H9 (cell line): ENCODE data around the gene GNB3. TPM values are rescaled to one million over a fixed set of nuclear protein-coding genes. Genes with fewer than 3 reads are reported as not detected.

Source experiments
- DNase-seq: peaks from one replicate; pipeline ENCODE4 v3.0.0-alpha.2; 2017
- H2AFZ ChIP-seq: one replicate; pipeline ENCODE4 v1.6.1; 2013; ENCODE audit warnings: mild to moderate bottlenecking, low read length, control low read depth, moderate library complexity
- H2AK5ac ChIP-seq: 2 replicates; pipeline ENCODE4 v1.6.1; 2013; ENCODE audit warnings: low read length, control low read depth, mixed read lengths; ENCODE audit not compliant: insufficient read length
- H2BK120ac ChIP-seq: one replicate; pipeline ENCODE4 v1.6.1; 2013; ENCODE audit warnings: low read depth, mild to moderate bottlenecking, low read length, control low read depth, inconsistent platforms; ENCODE audit not compliant: poor library complexity, severe bottlenecking
- H2BK12ac ChIP-seq: 2 replicates; pipeline ENCODE4 v1.6.1; 2013; ENCODE audit warnings: low read length, control low read depth, mixed read lengths, low read depth; ENCODE audit not compliant: insufficient read length
- H2BK15ac ChIP-seq: 2 replicates; pipeline ENCODE4 v1.6.1; 2013; ENCODE audit warnings: low read depth, low read length, control low read depth
- H2BK20ac ChIP-seq: one replicate; pipeline ENCODE4 v1.6.1; 2013; ENCODE audit warnings: low read depth, mild to moderate bottlenecking, low read length, control low read depth, inconsistent platforms; ENCODE audit not compliant: poor library complexity, severe bottlenecking
- H2BK5ac ChIP-seq: 2 replicates; pipeline ENCODE4 v1.6.1; 2013; ENCODE audit warnings: low read length, control low read depth, mixed read lengths; ENCODE audit not compliant: insufficient read length
- H3K14ac ChIP-seq: 2 replicates; pipeline ENCODE4 v1.6.1; 2013; ENCODE audit warnings: low read length, control low read depth; ENCODE audit not compliant: insufficient read depth
- H3K18ac ChIP-seq: 2 replicates; pipeline ENCODE4 v1.6.1; 2013; ENCODE audit warnings: low read depth, mild to moderate bottlenecking, mixed read lengths, low read length, control low read depth; ENCODE audit not compliant: insufficient read length
- H3K23ac ChIP-seq: 2 replicates; pipeline ENCODE4 v1.6.1; 2013; ENCODE audit warnings: low read length, control low read depth, mixed read lengths, low read depth; ENCODE audit not compliant: insufficient read length
- H3K23me2 ChIP-seq: 2 replicates; pipeline ENCODE4 v1.6.1; 2013; ENCODE audit warnings: low read depth, mild to moderate bottlenecking, mixed read lengths, low read length, control low read depth; ENCODE audit not compliant: insufficient read length, poor library complexity, severe bottlenecking
- H3K27ac ChIP-seq: 2 replicates; pipeline ENCODE4 v1.5.1; 2013; ENCODE audit warnings: low read length, control low read depth, mixed read lengths, low read depth; ENCODE audit not compliant: insufficient read length
- H3K27me3 ChIP-seq: 2 replicates; pipeline ENCODE4 v1.6.1; 2013; ENCODE audit warnings: low read length, control low read depth, inconsistent platforms; ENCODE audit not compliant: insufficient read depth
- H3K4ac ChIP-seq: 2 replicates; pipeline ENCODE4 v1.6.1; 2013; ENCODE audit warnings: low read depth, mild to moderate bottlenecking, control low read depth, inconsistent platforms, low read length, moderate library complexity
- H3K4me1 ChIP-seq: 2 replicates; pipeline ENCODE4 v1.6.1; 2013; ENCODE audit warnings: low read length, control low read depth, inconsistent platforms; ENCODE audit not compliant: insufficient read depth
- H3K4me2 ChIP-seq: 2 replicates; pipeline ENCODE4 v1.6.1; 2013; ENCODE audit warnings: low read length, control low read depth, mixed read lengths; ENCODE audit not compliant: insufficient read length, insufficient read depth
- H3K56ac ChIP-seq: 2 replicates; pipeline ENCODE4 v1.6.1; 2013; ENCODE audit warnings: low read depth, mild to moderate bottlenecking, mixed read lengths, low read length, control low read depth; ENCODE audit not compliant: insufficient read length
- H3K79me1 ChIP-seq: 2 replicates; pipeline ENCODE4 v1.6.1; 2013; ENCODE audit warnings: low read depth, mild to moderate bottlenecking, moderate library complexity, low read length, control low read depth, inconsistent platforms; ENCODE audit not compliant: insufficient read depth, poor library complexity, severe bottlenecking
- H3K79me2 ChIP-seq: 2 replicates; pipeline ENCODE4 v1.6.1; 2013; ENCODE audit warnings: low read length, control low read depth, inconsistent platforms; ENCODE audit not compliant: insufficient read depth
- H3K9ac ChIP-seq: 2 replicates; pipeline ENCODE4 v1.6.1; 2013; ENCODE audit warnings: low read length, control low read depth, mixed read lengths; ENCODE audit not compliant: insufficient read length; ENCODE audit errors: extremely low read depth
- H3K9me3 ChIP-seq: one replicate; pipeline ENCODE4 v1.6.1; 2013; ENCODE audit warnings: low read depth, low read length, inconsistent platforms; ENCODE audit not compliant: control insufficient read depth
- H3T11ph ChIP-seq: one replicate; pipeline ENCODE4 v1.6.1; 2013; ENCODE audit warnings: mild to moderate bottlenecking, low read length, control low read depth, inconsistent platforms
- H4K20me1 ChIP-seq: one replicate; pipeline ENCODE4 v1.6.1; 2013; ENCODE audit not compliant: control insufficient read depth, insufficient read length, insufficient read depth
- H4K5ac ChIP-seq: 2 replicates; pipeline ENCODE4 v1.6.1; 2013; ENCODE audit warnings: low read depth, mild to moderate bottlenecking, mixed read lengths, low read length, control low read depth; ENCODE audit not compliant: insufficient read length
- H4K8ac ChIP-seq: replicated peaks from 2 replicates; pipeline ENCODE4 v1.6.1; 2013; ENCODE audit warnings: low read length, control low read depth, mixed read lengths, low read depth; ENCODE audit not compliant: insufficient read length
- H4K91ac ChIP-seq: 2 replicates; pipeline ENCODE4 v1.6.1; 2013; ENCODE audit warnings: low read depth, mild to moderate bottlenecking, moderate library complexity, mixed read lengths, low read length, control low read depth; ENCODE audit not compliant: insufficient read length
- H3K27ac Mint-ChIP-seq, 3 experiments: 2 replicates in 2 of 3; 3 replicates in 1 of 3; pipeline ENCODE4 v1.8.0; 2020 to 2021; ENCODE audit warnings: mixed read lengths in 3 of 3, mild to moderate bottlenecking in 1 of 3, moderate library complexity in 1 of 3
- H3K27me3 Mint-ChIP-seq: 2 replicates; pipeline ENCODE4 v1.8.0; 2021; ENCODE audit warnings: low read depth, mild to moderate bottlenecking, moderate library complexity, mixed read lengths
- H3K36me3 Mint-ChIP-seq, 3 experiments: 2 replicates in 2 of 3; 3 replicates in 1 of 3; pipeline ENCODE4 v1.8.0; 2020 to 2021; ENCODE audit warnings: low read depth in 3 of 3, mixed read lengths in 3 of 3; ENCODE audit not compliant: insufficient read depth in 1 of 3
- H3K4me1 Mint-ChIP-seq, 2 experiments: 2 replicates each; pipeline ENCODE4 v1.8.0; 2020; ENCODE audit warnings: mixed read lengths in 2 of 2
- H3K4me3 Mint-ChIP-seq, 2 experiments: 2 replicates in 1 of 2; 3 replicates in 1 of 2; pipeline ENCODE4 v1.8.0; 2020 to 2021; ENCODE audit warnings: mild to moderate bottlenecking in 2 of 2, mixed read lengths in 2 of 2, moderate library complexity in 1 of 2
- H3K9me3 Mint-ChIP-seq, 2 experiments: 2 replicates in 1 of 2; 3 replicates in 1 of 2; pipeline ENCODE4 v1.8.0; 2020; ENCODE audit warnings: mild to moderate bottlenecking in 2 of 2, mixed read lengths in 2 of 2, moderate library complexity in 1 of 2
- CTCF ChIP-seq: fragments of 200-600 bp; sonication (generic); conservative IDR thresholded peaks from 3 replicates; pipeline ENCODE4 v1.8.0; 2021; ENCODE audit warnings: antibody characterized with exemption, mild to moderate bottlenecking
- WGBS: extraction: QIAGEN DNeasy Blood & Tissue Kit; methylation state at CpG from one replicate; pipeline ENCODE4 v1.1.7; 2013; ENCODE audit warnings: missing lambda C conversion rate, low lambda C conversion rate, mixed read lengths; ENCODE audit not compliant: insufficient read length; ENCODE audit errors: extremely low coverage; 5-methylcytosine and 5-hydroxymethylcytosine counted together
- total RNA-seq: library from RNA; stranded (reverse); gene quantifications from 2 replicates; pipeline ENCODE4 v1.2.1, GENCODE V29; 2021

Gene GNB3
- total RNA-seq, 1 experiment from 2014 or later: 17.3 TPM

GRCh38 chr12:6867413-6868210, 26.9 kb downstream of the GNB3 start, which contains the start of gene TPI1:
TPI1 (plus strand) TSS chr12:6867531; CDS start chr12:6867567, 36 bp downstream.
- peak; percentile 90 for DNase-seq
- no peak within 1 kb of the TSS for H4K5ac ChIP-seq
- H3K79me2 ChIP-seq: peaks cover 5% of the 10 kb centered on the region; the same call in 1 of the 2 replicates
- peaks cover 16% of the 10 kb centered on the region for H3K23me2 ChIP-seq
- no peak within 1 kb of the TSS for H2BK12ac ChIP-seq
- H2AK5ac ChIP-seq: no peak within 1 kb of the TSS
- no peak within 1 kb of the TSS for H3K27ac ChIP-seq
- no peak within 1 kb of the TSS for H4K91ac ChIP-seq
- peaks cover 46 to 76% (median 63%) of the 10 kb centered on the region in 3 experiments for H3K36me3 Mint-ChIP-seq
- TF ChIP-seq CTCF: no peak
- H3K4me1 ChIP-seq: no peaks in the 10 kb centered on the region; the same call in 1 of the 2 replicates
- H3K4ac ChIP-seq: no peak within 1 kb of the TSS
- H2BK5ac ChIP-seq: no peak within 1 kb of the TSS
- peak within 1 kb of the TSS; percentile 18 for H3K18ac ChIP-seq
- no peak within 1 kb of the TSS for H2BK20ac ChIP-seq
- no peaks in the 10 kb centered on the region; the same call in 1 of the 2 replicates for H3K27me3 Mint-ChIP-seq
- no peak within 1 kb of the TSS for H2BK15ac ChIP-seq
- H3K9ac ChIP-seq: peak within 1 kb of the TSS; percentile 60
- no peak within 1 kb of the TSS for H3T11ph ChIP-seq
- no peaks in the 10 kb centered on the region for H3K79me1 ChIP-seq
- H3K9me3 ChIP-seq: no peaks in the 10 kb centered on the region
- H3K27ac Mint-ChIP-seq: peak within 1 kb of the TSS; percentile 77 to 95 (median 92); a peak in 5 of 7 replicates
- H3K4me3 Mint-ChIP-seq: peak within 1 kb of the TSS; percentile 93 to 95
- WGBS: no CpG with 5 or more reads among the region's 86 CpGs
- peaks cover 50 to 55% of the 10 kb centered on the region in 2 experiments for H3K4me1 Mint-ChIP-seq
- H3K4me2 ChIP-seq: peak within 1 kb of the TSS; percentile 94
- no peak within 1 kb of the TSS for H3K23ac ChIP-seq
- H2BK120ac ChIP-seq: no peak within 1 kb of the TSS
- no peaks in the 10 kb centered on the region for H4K20me1 ChIP-seq
- H4K8ac ChIP-seq: no peak within 1 kb of the TSS
- H3K9me3 Mint-ChIP-seq: no peaks in the 10 kb centered on the region; a peak in 1 of 5 replicates
- no peaks in the 10 kb centered on the region for H3K27me3 ChIP-seq
- no peak within 1 kb of the TSS for H3K56ac ChIP-seq
- H3K14ac ChIP-seq: peak within 1 kb of the TSS; percentile 37; the same call in 1 of the 2 replicates
- H2AFZ ChIP-seq: no peak within 1 kb of the TSS
